ENCODE measurements around the gene VCL. TPM values are rescaled to one million over a fixed set of nuclear protein-coding genes. Genes with fewer than 3 reads are reported as not detected.

VCL gene
- total and polyA plus RNA-seq, 9 of the 15 experiments (the other 6 are each of a cell fraction or from before 2014, with no cell fraction given), result 29.8 to 186 (median 76.4) TPM

- TF ChIP-seq AFF4 (CRISPR knock-in tag; IDR thresholded peaks at IDR 0.05) (no peak), GATA2 (CRISPR knock-in tag; IDR thresholded peaks at IDR 0.05) (peak; percentile 53; the same call in 1 of the 2 replicates), NEUROD1 (IDR thresholded peaks at IDR 0.05; ENCODE audit: borderline replicate concordance, low read depth, low read length, partially characterized antibody) (no peak), TCF3 (CRISPR knock-in tag; IDR thresholded peaks at IDR 0.05) (peak; percentile 33; the same call in 1 of the 2 replicates), TCFL5 (CRISPR knock-in tag; conservative IDR thresholded peaks at IDR 0.05) (no peak), ZNF696 (CRISPR knock-in tag; conservative IDR thresholded peaks at IDR 0.05) (no peak), CBFA2T3 (IDR thresholded peaks at IDR 0.05) (peak; percentile 65)
- TF ChIP-seq, protein P1, sequence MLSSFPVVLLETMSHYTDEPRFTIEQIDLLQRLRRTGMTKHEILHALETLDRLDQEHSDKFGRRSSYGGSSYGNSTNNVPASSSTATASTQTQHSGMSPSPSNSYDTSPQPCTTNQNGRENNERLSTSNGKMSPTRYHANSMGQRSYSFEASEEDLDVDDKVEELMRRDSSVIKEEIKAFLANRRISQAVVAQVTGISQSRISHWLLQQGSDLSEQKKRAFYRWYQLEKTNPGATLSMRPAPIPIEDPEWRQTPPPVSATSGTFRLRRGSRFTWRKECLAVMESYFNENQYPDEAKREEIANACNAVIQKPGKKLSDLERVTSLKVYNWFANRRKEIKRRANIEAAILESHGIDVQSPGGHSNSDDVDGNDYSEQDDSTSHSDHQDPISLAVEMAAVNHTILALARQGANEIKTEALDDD (IDR thresholded peaks at IDR 0.05), result no peak
Measured at GRCh38 chr10:74156919-74157289, 159.0 kb downstream of the VCL start (continued).

Measured in K562 (cell line).